VCaP (cell line): ENCODE data around the gene SERPINB1.

Source experiments
- H3K27ac ChIP-seq: fragments of 450-650 bp; 2 replicates; pipeline ENCODE4 v1.5.1; 2017
- TF ChIP-seq, protein P1 (sequence below): fragments of 450-650 bp; conservative IDR thresholded peaks from 2 replicates; pipeline ENCODE4 v1.5.1; 2017; ENCODE audit warnings: mild to moderate bottlenecking, moderate library complexity

Gene SERPINB1

DNA sequence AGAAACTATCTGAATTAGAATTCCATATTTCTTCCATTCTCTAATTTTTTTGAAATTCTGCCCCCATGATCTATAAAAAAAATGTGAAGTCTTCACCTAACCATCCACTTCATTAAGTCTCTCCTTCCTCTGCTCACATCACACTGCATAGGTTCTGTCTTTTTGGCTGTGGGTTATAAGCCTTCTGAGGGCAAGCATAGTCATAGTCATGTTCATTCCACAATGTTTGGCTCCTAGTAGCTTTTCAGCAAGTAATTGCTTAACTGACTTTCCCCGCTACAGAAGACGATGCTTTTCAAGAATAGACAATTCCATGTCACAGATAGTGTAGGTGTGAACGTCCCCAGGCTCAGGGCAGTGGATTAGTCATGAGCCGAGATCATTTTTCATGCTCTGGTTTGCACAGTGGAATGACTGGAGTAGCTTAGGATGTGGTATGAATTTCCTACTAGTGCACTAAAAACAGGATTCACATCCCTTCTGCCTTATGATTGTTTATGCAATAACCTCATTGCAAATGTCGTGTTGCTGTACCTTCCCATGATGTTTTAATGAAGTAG, 47.4 kb downstream of the SERPINB1 start:
- no peak overlapping the region for H3K27ac ChIP-seq
- TF ChIP-seq, protein P1, sequence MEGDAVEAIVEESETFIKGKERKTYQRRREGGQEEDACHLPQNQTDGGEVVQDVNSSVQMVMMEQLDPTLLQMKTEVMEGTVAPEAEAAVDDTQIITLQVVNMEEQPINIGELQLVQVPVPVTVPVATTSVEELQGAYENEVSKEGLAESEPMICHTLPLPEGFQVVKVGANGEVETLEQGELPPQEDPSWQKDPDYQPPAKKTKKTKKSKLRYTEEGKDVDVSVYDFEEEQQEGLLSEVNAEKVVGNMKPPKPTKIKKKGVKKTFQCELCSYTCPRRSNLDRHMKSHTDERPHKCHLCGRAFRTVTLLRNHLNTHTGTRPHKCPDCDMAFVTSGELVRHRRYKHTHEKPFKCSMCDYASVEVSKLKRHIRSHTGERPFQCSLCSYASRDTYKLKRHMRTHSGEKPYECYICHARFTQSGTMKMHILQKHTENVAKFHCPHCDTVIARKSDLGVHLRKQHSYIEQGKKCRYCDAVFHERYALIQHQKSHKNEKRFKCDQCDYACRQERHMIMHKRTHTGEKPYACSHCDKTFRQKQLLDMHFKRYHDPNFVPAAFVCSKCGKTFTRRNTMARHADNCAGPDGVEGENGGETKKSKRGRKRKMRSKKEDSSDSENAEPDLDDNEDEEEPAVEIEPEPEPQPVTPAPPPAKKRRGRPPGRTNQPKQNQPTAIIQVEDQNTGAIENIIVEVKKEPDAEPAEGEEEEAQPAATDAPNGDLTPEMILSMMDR, result no peak

DNA sequence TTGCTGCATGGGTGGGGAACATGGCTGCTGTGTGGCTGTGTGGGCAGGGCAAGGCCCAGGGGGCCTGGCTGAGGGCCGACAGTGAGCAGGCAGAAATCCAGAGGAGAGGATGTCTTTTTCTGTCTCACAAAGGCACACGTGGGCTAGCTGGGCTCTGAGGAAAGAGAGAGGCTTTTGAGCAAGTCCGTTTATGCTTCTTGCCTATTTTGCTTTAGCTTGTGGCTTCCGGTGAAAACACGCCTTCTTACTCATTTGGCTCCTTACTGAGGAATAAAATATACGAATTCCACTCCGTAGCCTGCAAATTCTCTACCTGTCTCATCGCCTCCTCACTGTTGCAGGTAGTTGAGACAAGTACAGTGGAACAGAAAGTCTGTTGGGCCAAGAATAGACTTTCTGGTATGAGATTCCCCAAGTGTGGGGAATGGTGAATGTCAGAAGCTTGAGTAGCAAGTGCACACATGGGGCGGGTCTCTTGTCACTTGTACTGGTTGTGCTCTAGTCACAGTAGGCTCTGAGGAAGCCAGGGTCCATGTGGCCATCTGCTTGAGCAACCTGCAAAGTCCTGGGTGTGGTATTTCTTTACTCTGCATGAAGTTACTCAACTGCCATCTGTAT, 48.0 kb downstream of the SERPINB1 start:
- no peak overlapping the region for H3K27ac ChIP-seq
- TF ChIP-seq, protein P1, result no peak

GRCh38 chr6:2792330-2793110, 49.1 kb downstream of the SERPINB1 start:
- TF ChIP-seq, protein P1, result no peak
- no peak overlapping the region for H3K27ac ChIP-seq

DNA sequence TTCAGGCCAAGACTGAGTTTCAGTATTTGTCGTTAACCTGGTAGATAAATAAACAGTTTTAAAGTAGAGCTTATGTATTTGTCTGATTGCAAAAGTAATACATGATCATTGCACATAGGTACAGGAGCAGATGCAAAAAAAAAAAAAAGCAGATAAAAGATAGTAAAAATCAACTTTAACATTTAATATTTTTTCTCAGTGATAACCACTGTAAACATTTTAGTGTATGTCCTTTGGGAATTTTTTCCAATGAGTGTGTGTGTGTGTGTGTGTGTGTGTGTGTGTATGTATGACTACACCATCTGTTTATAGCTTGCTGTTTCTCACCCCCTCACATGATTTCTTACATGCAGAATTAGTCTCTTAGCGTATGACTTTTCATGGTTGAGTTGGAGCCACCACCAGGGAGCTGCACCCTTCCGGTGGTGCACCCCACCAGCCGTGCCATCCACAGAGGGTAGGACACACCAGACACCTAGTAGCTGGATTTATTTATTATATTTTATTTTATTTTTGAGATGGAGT, 50.2 kb downstream of the SERPINB1 start:
- H3K27ac ChIP-seq, result peak overlapping the region; percentile 33
- TF ChIP-seq, protein P1, result peak; percentile 41

DNA sequence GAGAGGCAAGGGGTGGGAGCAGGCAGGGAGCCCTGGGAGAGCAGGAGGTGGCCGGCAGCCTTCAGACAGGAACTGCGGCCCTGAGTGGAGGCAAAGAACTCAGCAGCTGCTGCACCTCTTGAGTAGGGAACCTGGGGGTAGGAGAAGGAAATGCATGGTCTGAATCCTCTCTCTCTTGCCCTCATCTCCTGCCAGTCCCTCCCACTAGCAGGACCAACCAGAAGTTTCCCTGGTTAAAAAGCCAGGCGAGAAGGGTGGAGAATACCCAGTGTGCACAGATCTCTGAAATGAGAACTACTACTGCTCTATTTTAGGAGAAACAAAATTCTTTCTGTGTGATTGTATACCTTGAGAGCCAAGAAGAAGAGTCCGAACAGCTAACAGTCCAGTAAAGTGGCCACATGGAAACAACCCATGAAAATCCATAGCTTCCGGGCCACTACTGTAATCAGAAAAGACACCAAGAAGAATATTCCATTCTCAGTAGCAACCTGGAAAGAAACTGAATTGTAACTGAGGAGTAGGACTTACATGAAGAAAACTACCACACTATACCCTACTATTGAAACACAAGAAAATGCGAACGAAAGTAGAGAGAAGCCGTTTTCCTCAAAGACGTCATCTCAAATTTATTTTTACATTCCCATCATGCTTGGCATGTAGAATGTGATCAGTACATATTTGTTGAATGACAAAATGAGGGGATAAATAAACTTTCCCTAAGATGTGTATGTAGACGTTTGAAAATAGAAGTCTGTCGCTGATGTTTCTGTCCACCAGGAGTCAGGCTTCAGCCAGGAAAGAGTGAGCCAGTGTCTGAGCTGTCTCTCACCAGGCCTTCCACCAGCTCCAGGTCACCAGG, 50.8 kb downstream of the SERPINB1 start:
- TF ChIP-seq, protein P1, result peak; percentile 79
- peak overlapping the region; percentile 33; the same call in 1 of the 2 replicates for H3K27ac ChIP-seq

- TF ChIP-seq, protein P1, result no peak
- no peak overlapping the region for H3K27ac ChIP-seq
Observed at GRCh38 chr6:2786269-2786668, 55.4 kb downstream of the SERPINB1 start.

- TF ChIP-seq, protein P1, result no peak
- no peak overlapping the region for H3K27ac ChIP-seq
Observed at GRCh38 chr6:2784930-2785329, 56.7 kb downstream of the SERPINB1 start.
